HEK293T (cell line): ENCODE results near the gene DHRS3.

Source experiments
- CTCF ChIA-PET: fragments of 350-600 bp; formaldehyde crosslinking; extraction: SDS; loops from one replicate; lab custom pipeline; 2021; ENCODE audit warnings: antibody characterized with exemption, inconsistent platforms; lab: Yijun Ruan, JAX
- POLR2A ChIA-PET: fragments of 350-600 bp; formaldehyde crosslinking; extraction: SDS; loops from one replicate; lab custom pipeline; 2020; ENCODE audit warnings: antibody characterized with exemption, inconsistent platforms; lab: Yijun Ruan, JAX
- DNase-seq: peaks from one replicate; pipeline ENCODE4 v3.0.0; 2012; ENCODE audit warnings: mixed read lengths; ENCODE audit errors: extremely low spot score
- ARNT ChIP-seq: fragments of 450-650 bp; IDR thresholded peaks from 2 replicates; pipeline ENCODE4 v1.6.1; 2017; ENCODE audit warnings: mild to moderate bottlenecking
- BHLHE40 ChIP-seq: fragments of 450-650 bp; IDR thresholded peaks from 2 replicates; pipeline ENCODE4 v1.6.1; 2016; ENCODE audit warnings: mild to moderate bottlenecking, moderate library complexity, borderline replicate concordance
- CTBP1 ChIP-seq: fragments of 450-650 bp; IDR thresholded peaks from 2 replicates; pipeline ENCODE4 v1.6.1; 2016; ENCODE audit warnings: borderline replicate concordance
- ELF4 ChIP-seq: fragments of 450-650 bp; IDR thresholded peaks from 2 replicates; pipeline ENCODE4 v1.6.1; 2017; ENCODE audit warnings: antibody characterized with exemption
- FOXA1 ChIP-seq: fragments of 450-650 bp; IDR thresholded peaks from 2 replicates; pipeline ENCODE4 v1.6.1; 2016; ENCODE audit warnings: mild to moderate bottlenecking
- FOXK2 ChIP-seq: fragments of 450-650 bp; IDR thresholded peaks from 2 replicates; pipeline ENCODE4 v1.6.1; 2016; ENCODE audit warnings: mild to moderate bottlenecking
- FOXM1 ChIP-seq: fragments of 450-650 bp; IDR thresholded peaks from 2 replicates; pipeline ENCODE4 v1.6.1; 2017; ENCODE audit warnings: mild to moderate bottlenecking, borderline replicate concordance
- HDGF ChIP-seq: fragments of 450-650 bp; IDR thresholded peaks from 2 replicates; pipeline ENCODE4 v1.6.1; 2017; ENCODE audit warnings: antibody characterized with exemption, borderline replicate concordance
- L3MBTL2 ChIP-seq: fragments of 450-650 bp; conservative IDR thresholded peaks from 2 replicates; pipeline ENCODE4 v1.6.1; 2016; ENCODE audit warnings: mild to moderate bottlenecking
- LEF1 ChIP-seq: fragments of 450-650 bp; IDR thresholded peaks from 2 replicates; pipeline ENCODE4 v1.6.1; 2017; ENCODE audit warnings: mild to moderate bottlenecking, borderline replicate concordance
- NFRKB ChIP-seq: fragments of 450-650 bp; IDR thresholded peaks from 2 replicates; pipeline ENCODE4 v1.6.1; 2016; ENCODE audit warnings: mild to moderate bottlenecking, moderate library complexity
- SP1 ChIP-seq: fragments of 450-650 bp; IDR thresholded peaks from 2 replicates; pipeline ENCODE4 v1.6.1; 2017
- SUZ12 ChIP-seq: fragments of 450-650 bp; IDR thresholded peaks from 2 replicates; pipeline ENCODE4 v1.6.1; 2016; ENCODE audit warnings: mild to moderate bottlenecking
- TARDBP ChIP-seq: fragments of 450-650 bp; IDR thresholded peaks from 2 replicates; pipeline ENCODE4 v1.6.1; 2016
- ZNF384 ChIP-seq: fragments of 450-650 bp; IDR thresholded peaks from 2 replicates; pipeline ENCODE4 v1.6.1; 2016
- TF ChIP-seq, protein P1 (sequence below): fragments of 450-650 bp; IDR thresholded peaks from 2 replicates; pipeline ENCODE4 v1.6.1; 2016

The DHRS3 gene

DNA sequence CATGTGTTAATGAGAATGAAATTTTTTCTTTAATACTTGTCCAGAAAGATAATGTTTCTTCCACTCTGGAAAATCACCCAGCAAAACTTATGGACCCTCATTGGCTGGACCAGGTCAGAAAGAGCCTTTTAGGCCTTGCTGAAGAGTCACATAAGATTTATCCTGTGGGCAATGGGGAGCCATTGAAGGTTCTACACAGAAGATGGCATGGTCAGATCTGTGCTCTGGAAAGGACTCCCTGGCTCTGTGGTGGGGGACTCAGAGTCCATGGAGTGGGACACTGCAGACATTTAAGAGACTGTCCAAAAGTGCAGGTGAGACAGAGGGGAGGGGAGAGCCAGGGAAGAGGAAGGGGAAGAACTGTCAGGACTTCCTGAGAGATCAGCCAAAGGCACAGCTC, 66.4 kb downstream of the DHRS3 start:
- CTCF ChIA-PET, result interaction anchor here (0.5 to 0.6 kb wide), 2 partner anchors 40 to 117 kb away, joined by 3 read pairs; no protein-coding TSS in a partner anchor
- POLR2A ChIA-PET, result no interaction called here
- TF ChIP-seq FOXM1 (no peak), FOXK2 (no peak), L3MBTL2 (no peak), NFRKB (no peak), ZNF384 (no peak), BHLHE40 (no peak), ELF4 (no peak), SP1 (no peak), HDGF (no peak), ARNT (no peak), CTBP1 (no peak), FOXA1 (no peak), SUZ12 (no peak), LEF1 (no peak), TARDBP (no peak)
- TF ChIP-seq, protein P1, sequence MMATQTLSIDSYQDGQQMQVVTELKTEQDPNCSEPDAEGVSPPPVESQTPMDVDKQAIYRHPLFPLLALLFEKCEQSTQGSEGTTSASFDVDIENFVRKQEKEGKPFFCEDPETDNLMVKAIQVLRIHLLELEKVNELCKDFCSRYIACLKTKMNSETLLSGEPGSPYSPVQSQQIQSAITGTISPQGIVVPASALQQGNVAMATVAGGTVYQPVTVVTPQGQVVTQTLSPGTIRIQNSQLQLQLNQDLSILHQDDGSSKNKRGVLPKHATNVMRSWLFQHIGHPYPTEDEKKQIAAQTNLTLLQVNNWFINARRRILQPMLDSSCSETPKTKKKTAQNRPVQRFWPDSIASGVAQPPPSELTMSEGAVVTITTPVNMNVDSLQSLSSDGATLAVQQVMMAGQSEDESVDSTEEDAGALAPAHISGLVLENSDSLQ, result no peak

DNA sequence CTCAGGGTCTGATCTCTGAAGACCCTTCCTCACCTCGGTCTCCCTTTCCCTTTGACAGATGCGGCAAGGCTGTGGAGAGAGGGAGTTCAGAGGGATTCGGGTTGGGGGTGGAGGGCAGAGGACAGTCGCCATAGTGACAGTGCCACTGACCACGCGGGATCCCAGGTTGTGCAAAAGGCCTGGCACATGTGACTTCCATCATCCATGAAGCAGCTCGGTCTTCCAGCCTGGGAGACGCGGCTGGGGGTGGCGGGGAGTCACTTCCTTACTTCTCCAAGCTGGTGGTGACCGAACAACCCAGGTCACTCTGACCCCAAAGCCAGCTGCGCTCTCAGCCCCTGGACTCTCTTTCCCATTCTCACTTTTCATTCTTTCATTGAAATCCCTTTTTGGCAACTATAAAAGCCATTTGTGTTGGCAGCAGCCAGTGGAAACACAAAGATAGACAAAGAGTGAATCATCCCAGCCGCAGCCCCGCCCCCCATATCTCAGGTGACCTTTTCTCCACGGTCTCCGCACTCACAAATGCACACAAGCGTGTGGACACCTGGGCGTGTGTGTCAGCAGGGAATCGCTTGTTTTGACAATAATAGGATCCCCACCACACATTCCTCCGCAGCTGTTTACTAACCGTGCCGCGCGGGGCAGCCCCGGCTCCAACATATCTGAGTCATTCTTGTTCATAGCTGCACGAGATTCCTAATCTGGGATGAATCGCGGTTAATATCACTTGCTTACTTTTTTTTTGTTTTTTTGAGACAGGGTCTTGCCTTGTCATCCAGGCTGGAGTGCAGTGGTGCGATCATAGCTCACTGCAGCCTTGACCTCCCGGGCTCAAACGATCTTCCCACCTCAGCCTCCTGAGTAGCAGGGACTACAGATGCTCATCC, 68.3 kb downstream of the DHRS3 start:
- no peak for DNase-seq
- CTCF ChIA-PET, result interaction anchor here (0.6 to 1.2 kb wide), 2 partner anchors 10 to 21 kb away, joined by 3 to 4 read pairs; no protein-coding TSS in a partner anchor
- POLR2A ChIA-PET, result no interaction called here
- TF ChIP-seq ZNF384, result no peak
- TF ChIP-seq FOXK2, result no peak
- TF ChIP-seq FOXA1, result no peak
- no peak for TF ChIP-seq SUZ12
- TF ChIP-seq FOXM1, result no peak
- TF ChIP-seq TARDBP, result no peak
- TF ChIP-seq L3MBTL2, result no peak
- TF ChIP-seq ARNT, result no peak

More for the DNA sequence above, 66.4 kb downstream of the DHRS3 start:
- no peak for DNase-seq

DNA sequence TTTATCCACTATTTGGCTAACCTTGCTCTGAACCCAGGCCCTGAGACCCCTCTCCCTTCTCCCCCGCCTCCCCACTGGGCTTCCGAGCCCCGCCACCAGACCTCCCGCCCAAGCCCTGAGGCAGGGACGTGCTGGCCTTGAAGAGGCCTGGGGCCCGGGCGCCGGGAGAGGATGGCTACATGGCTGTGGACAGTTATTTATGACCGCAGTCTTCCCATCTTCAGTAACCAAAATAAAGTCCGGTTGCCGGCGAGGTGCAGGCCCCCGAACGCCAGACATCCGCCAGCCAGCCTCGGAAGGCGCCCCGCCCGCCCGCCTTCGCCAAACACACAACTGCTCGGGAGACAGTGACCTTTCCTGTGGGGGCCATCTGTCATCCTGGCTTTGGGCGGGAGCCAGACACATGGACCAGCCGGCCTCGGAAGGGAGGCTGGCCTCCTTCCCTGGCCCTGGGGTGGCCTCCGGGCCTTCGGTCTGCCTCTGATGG, 69.0 kb downstream of the DHRS3 start:
- CTCF ChIA-PET, result interaction anchor here (0.6 to 1.2 kb wide), 2 partner anchors 9 to 20 kb away, joined by 3 to 4 read pairs; no protein-coding TSS in a partner anchor
- DNase-seq, result no peak

DNA sequence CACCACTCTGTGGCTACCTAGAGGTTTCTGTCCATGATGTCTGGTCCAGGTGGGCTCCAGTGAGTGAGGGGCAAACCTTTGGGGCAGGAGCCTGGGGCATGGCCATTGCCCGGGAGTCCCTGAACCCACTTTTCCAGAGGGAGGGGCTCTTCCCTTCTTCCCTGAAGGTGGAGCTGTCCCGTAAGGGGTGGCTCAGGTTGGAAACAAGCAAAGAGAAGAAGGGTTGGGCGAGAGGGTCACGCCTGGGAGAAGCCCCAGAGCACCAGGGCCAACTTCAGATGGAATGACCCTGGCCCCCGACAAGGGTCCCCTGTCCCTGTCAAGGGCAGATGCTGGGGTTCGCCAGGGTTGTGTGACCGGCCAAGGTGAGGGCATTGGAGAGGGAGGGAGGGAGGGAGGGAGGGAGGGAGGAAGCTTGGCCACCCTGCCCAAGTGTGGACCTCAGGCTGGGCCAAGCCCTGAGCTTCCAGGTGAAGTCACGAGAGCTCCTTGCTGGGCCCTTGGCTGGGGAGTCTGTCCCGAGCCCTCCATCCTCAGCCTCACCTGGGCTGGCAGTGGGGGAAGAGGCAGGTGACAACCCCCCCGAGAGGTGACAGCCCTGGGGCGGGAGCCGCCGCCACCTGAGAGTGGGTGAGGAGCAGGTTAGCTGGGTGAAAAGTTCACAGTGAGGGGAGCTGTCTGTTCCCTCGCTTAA, 69.6 kb downstream of the DHRS3 start:
- DNase-seq, result peak; percentile 5
- CTCF ChIA-PET, result no interaction called here
- no peak for TF ChIP-seq SUZ12
- no peak for TF ChIP-seq ZNF384
- no peak for TF ChIP-seq ARNT
- TF ChIP-seq CTBP1, result no peak
- POLR2A ChIA-PET, result no interaction called here

More for the DNA sequence above, 69.0 kb downstream of the DHRS3 start:
- TF ChIP-seq CTBP1, result no peak
- TF ChIP-seq, protein P1, result peak; percentile 43
- TF ChIP-seq SP1, result no peak
- TF ChIP-seq FOXA1, result no peak
- no peak for TF ChIP-seq NFRKB
- TF ChIP-seq FOXM1, result no peak
- TF ChIP-seq SUZ12, result no peak
- no peak for TF ChIP-seq ELF4
- TF ChIP-seq L3MBTL2, result peak; percentile 66
- no peak for TF ChIP-seq HDGF
- TF ChIP-seq FOXK2, result no peak
- POLR2A ChIA-PET, result no interaction called here

DNA sequence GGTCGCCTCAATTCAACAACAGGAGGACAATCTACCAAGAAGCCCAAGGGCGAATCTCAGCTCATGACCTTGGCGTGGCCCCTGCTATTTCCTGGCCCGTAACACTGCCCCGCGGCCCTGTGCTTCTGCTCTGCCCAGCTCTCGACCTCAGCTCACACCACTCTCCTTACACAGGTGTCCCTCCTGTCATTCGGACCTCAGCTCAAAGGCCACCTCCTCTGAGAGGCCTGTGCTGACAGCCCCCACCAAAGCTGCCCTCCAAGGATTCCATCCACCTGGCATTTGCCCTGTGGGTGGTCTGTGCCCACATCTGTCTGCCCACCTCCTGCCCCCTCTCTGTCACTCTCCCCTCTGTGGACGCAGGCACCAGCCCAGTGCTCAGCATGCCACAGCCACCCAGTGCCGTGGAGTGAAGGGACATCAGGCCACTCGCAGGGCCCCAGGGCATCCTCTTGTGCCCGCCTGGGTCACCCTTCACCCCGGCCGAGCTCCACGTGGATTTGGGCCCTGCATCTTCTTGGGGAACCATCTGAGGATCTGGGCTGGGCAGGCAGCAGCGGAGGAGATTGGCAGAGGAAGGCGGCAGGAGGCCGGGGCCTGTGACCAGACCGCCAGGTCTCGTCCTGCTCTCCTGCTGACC, 70.3 kb downstream of the DHRS3 start:
- ChIA-PET CTCF (no interaction called here), POLR2A (no interaction called here)
- no peak for TF ChIP-seq ELF4
- TF ChIP-seq ARNT, result no peak
- no peak for TF ChIP-seq HDGF
- TF ChIP-seq CTBP1, result no peak
- TF ChIP-seq LEF1, result no peak
- TF ChIP-seq FOXM1, result no peak
- TF ChIP-seq ZNF384, result no peak
- TF ChIP-seq SUZ12, result no peak
- no peak for TF ChIP-seq SP1
- no peak for TF ChIP-seq FOXA1
- TF ChIP-seq, protein P1, result no peak
- TF ChIP-seq FOXK2, result no peak
- no peak for TF ChIP-seq L3MBTL2
- no peak for TF ChIP-seq BHLHE40
- no peak for TF ChIP-seq TARDBP
- no peak for TF ChIP-seq NFRKB
- peak; percentile 4 for DNase-seq
